Left kidney (tissue), 8 donors: Measurements from ENCODE around the gene SLC7A7. TPM values are rescaled to one million over a fixed set of nuclear protein-coding genes. Genes with fewer than 3 reads are reported as not detected.
"Not testable (repeated sequence)": the region's sequence is repeated elsewhere in the genome, so short reads cannot be mapped to it uniquely, and the experiment has no call there.

ENCODE experiments used
- DNase-seq: peaks from one replicate; pipeline ENCODE4 v3.0.0-alpha.2; 2013
- long read RNA-seq, 8 donors: transcript quantifications; one replicate each; lab custom pipeline, GENCODE V29; 2026
- polyA plus RNA-seq: library from polyadenylated mRNA; unstranded; fragments of 120-200 nt; gene quantifications from one replicate; pipeline ENCODE4 v1.2.1, GENCODE V29; 2013; ENCODE audit not compliant: insufficient read length

The SLC7A7 gene
- 112 TPM for polyA plus RNA-seq
- long read RNA-seq, donor 1, partial matches to known transcripts, result 113 of 236 reads
- long read RNA-seq, donor 1, other reads (novel, unspliced or antisense), result 119 of 236 reads
- long read RNA-seq, donor 2, transcript SLC7A7-204 (10 exons, 2,447 nt), result major isoform, 12 of 190 reads
- long read RNA-seq, donor 2, partial matches to known transcripts, result 74 of 190 reads
- long read RNA-seq, donor 2, other reads (novel, unspliced or antisense), result 103 of 190 reads
- long read RNA-seq, donor 3, transcript SLC7A7-204 (10 exons, 2,447 nt), result major isoform, 11 of 122 reads
- long read RNA-seq, donor 3, partial matches to known transcripts, result 84 of 122 reads
- long read RNA-seq, donor 3, other reads (novel, unspliced or antisense), result 25 of 122 reads
- long read RNA-seq, donor 4, result 0 reads
- long read RNA-seq, donor 5, transcript SLC7A7-204 (10 exons, 2,447 nt), result major isoform, 18 of 380 reads
- long read RNA-seq, donor 5, partial matches to known transcripts, result 296 of 380 reads
- long read RNA-seq, donor 5, other reads (novel, unspliced or antisense), result 66 of 380 reads
- long read RNA-seq, donor 6, transcript SLC7A7-204 (10 exons, 2,447 nt), result major isoform, 6 of 46 reads
- long read RNA-seq, donor 6, partial matches to known transcripts, result 40 of 46 reads
- long read RNA-seq, donor 6, other reads (novel, unspliced or antisense), result 0 of 46 reads
- long read RNA-seq, donor 7, transcript SLC7A7-204 (10 exons, 2,447 nt), result major isoform, 18 of 334 reads
- long read RNA-seq, donor 7, partial matches to known transcripts, result 240 of 334 reads
- long read RNA-seq, donor 7, other reads (novel, unspliced or antisense), result 73 of 334 reads
- long read RNA-seq, donor 8, transcript SLC7A7-204 (10 exons, 2,447 nt), result major isoform, 8 of 85 reads
- long read RNA-seq, donor 8, partial matches to known transcripts, result 58 of 85 reads
- long read RNA-seq, donor 8, other reads (novel, unspliced or antisense), result 18 of 85 reads

GRCh38 chr14:22814941-22815713 lies at the start of gene SLC7A7:
TSS of gene SLC7A7 (minus strand) at chr14:22815435. CDS start at chr14:22813398, 2,037 bp downstream.
- DNase-seq, result no peak

GRCh38 chr14:22864979-22865378 lies 49.7 kb upstream of the SLC7A7 start:
- DNase-seq, result no peak

- no peak for DNase-seq
Measured at GRCh38 chr14:22861651-22862050, 46.4 kb upstream of the SLC7A7 start.

- DNase-seq, result not testable (repeated sequence)
Measured at GRCh38 chr14:22860377-22860776, 45.1 kb upstream of the SLC7A7 start.

- no peak for DNase-seq
Measured at GRCh38 chr14:22856428-22856827, 41.2 kb upstream of the SLC7A7 start.

- DNase-seq, result no peak
Measured at GRCh38 chr14:22854963-22855724, 39.9 kb upstream of the SLC7A7 start.

GRCh38 chr14:22854296-22854695 lies 39.1 kb upstream of the SLC7A7 start:
- DNase-seq, result not testable (repeated sequence)

- peak; percentile 90 for DNase-seq
Measured at GRCh38 chr14:22852940-22853767, 37.9 kb upstream of the SLC7A7 start.

GRCh38 chr14:22852599-22852939 lies 37.3 kb upstream of the SLC7A7 start:
- DNase-seq, result no peak

- DNase-seq, result not testable (repeated sequence)
Measured at GRCh38 chr14:22852178-22852577, 36.9 kb upstream of the SLC7A7 start.

- DNase-seq, result no peak
Measured at GRCh38 chr14:22850944-22851764, 35.9 kb upstream of the SLC7A7 start.

GRCh38 chr14:22849212-22849819 lies 34.1 kb upstream of the SLC7A7 start:
- peak; percentile 22 for DNase-seq

- DNase-seq, result peak; percentile 73
Measured at GRCh38 chr14:22848351-22849164, 33.3 kb upstream of the SLC7A7 start.

GRCh38 chr14:22847661-22848341 lies 32.6 kb upstream of the SLC7A7 start:
- DNase-seq, result no peak

- no peak for DNase-seq
Measured at GRCh38 chr14:22846811-22847307, 31.6 kb upstream of the SLC7A7 start.

- DNase-seq, result no peak
Measured at GRCh38 chr14:22845821-22846625, 30.8 kb upstream of the SLC7A7 start.

- no peak for DNase-seq
Measured at GRCh38 chr14:22845103-22845394, 29.8 kb upstream of the SLC7A7 start.
